Stomach (tissue), 4 donors: ENCODE data around the gene PEF1.

Experiments
- CTCF ChIP-seq, 7 experiments: fragments of 450-650 bp in 4 of 7; fragments of 200-600 bp in 3 of 7; sonication (generic) in 3 of 7; IDR thresholded peaks; one replicate each; pipeline ENCODE4 v1.5.1; 2016 to 2019; ENCODE audit warnings: antibody characterized with exemption in 7 of 7, control low read depth in 2 of 7, mild to moderate bottlenecking in 1 of 7
- EP300 ChIP-seq: sonication (generic); formaldehyde crosslinking; IDR thresholded peaks from one replicate; pipeline ENCODE4 v1.6.1; 2017; ENCODE audit warnings: antibody characterized with exemption
- POLR2A ChIP-seq, 4 donors: fragments of 450-650 bp; IDR thresholded peaks; one replicate each; pipeline ENCODE4 v1.6.1; 2016; ENCODE audit warnings: antibody characterized with exemption in 4 of 4, control low read depth in 2 of 4, mild to moderate bottlenecking in 1 of 4, moderate library complexity in 1 of 4
- POLR2AphosphoS5 ChIP-seq, 3 donors: sonication (generic); formaldehyde crosslinking; IDR thresholded peaks; one replicate each; pipeline ENCODE4 v1.6.1; 2016; ENCODE audit warnings: antibody characterized with exemption in 3 of 3

GRCh38 chr1:31662463-31662862 is 17.8 kb upstream of the PEF1 start:
- TF ChIP-seq CTCF (IDR thresholded peaks at IDR 0.05) (no peak), POLR2AphosphoS5 (IDR thresholded peaks at IDR 0.05) (no peak), POLR2A (IDR thresholded peaks at IDR 0.05) (no peak), EP300 (no peak)
